Measurements from ENCODE around the gene CSMD2.

- no peak for TF ChIP-seq CTCF (IDR thresholded peaks at IDR 0.05; ENCODE audit: low read length)
- no peak for TF ChIP-seq EZH2 (optimal IDR thresholded peaks at IDR 0.05; ENCODE audit: low read depth, low read length)
Measured at GRCh38 chr1:34115233-34115632, 49.8 kb downstream of the CSMD2 start.

All from MM.1S (cell line).